GM19238 (cell line): ENCODE data around the gene ACSF2.

Experiments used
- DNase-seq: peaks from one replicate; pipeline ENCODE4 v3.0.0; 2011; ENCODE audit warnings: low spot score; ENCODE audit not compliant: insufficient read length

Gene ACSF2

GRCh38 chr17:50495918-50496317, 69.9 kb downstream of the ACSF2 start:
- no peak for DNase-seq

- DNase-seq, result no peak
Measured at GRCh38 chr17:50498021-50498874, 72.2 kb downstream of the ACSF2 start.

- no peak for DNase-seq
Measured at GRCh38 chr17:50499270-50499669, 73.3 kb downstream of the ACSF2 start.

GRCh38 chr17:50499721-50500120, 73.7 kb downstream of the ACSF2 start:
- no peak for DNase-seq

- no peak for DNase-seq
Measured at GRCh38 chr17:50501054-50501453, 75.0 kb downstream of the ACSF2 start.

- no peak for DNase-seq
Measured at GRCh38 chr17:50502301-50502990, 76.4 kb downstream of the ACSF2 start.

GRCh38 chr17:50505591-50506130, 79.6 kb downstream of the ACSF2 start:
- DNase-seq, result no peak

- DNase-seq, result no peak
Measured at GRCh38 chr17:50506298-50506697, 80.3 kb downstream of the ACSF2 start.

GRCh38 chr17:50507871-50508572, 82.0 kb downstream of the ACSF2 start, which contains the start of gene MYCBPAP:
TSS of gene MYCBPAP (plus strand) at chr17:50508439. CDS start at chr17:50508675, 236 bp downstream.
- DNase-seq, result peak; percentile 48

GRCh38 chr17:50508573-50509460, 82.8 kb downstream of the ACSF2 start:
- no peak for DNase-seq

GRCh38 chr17:50511058-50511457, 85.0 kb downstream of the ACSF2 start:
- peak; percentile 83 for DNase-seq

GRCh38 chr17:50513495-50513894, 87.5 kb downstream of the ACSF2 start:
- DNase-seq, result no peak

- no peak for DNase-seq
Measured at GRCh38 chr17:50514388-50514787, 88.4 kb downstream of the ACSF2 start.

GRCh38 chr17:50514936-50515702, 89.1 kb downstream of the ACSF2 start:
- no peak for DNase-seq

- DNase-seq, result no peak
Measured at GRCh38 chr17:50517011-50517410, 91.0 kb downstream of the ACSF2 start.

- DNase-seq, result no peak
Measured at GRCh38 chr17:50517504-50518383, 91.7 kb downstream of the ACSF2 start.

GRCh38 chr17:50518384-50519023, 92.5 kb downstream of the ACSF2 start:
- no peak for DNase-seq

- no peak for DNase-seq
Measured at GRCh38 chr17:50519141-50519834, 93.3 kb downstream of the ACSF2 start.
